GM21723 (cell line): Measurements from ENCODE around the gene AGFG2.

ENCODE experiments used
- ATAC-seq: cut with Tn5 transposase; IDR thresholded peaks from one replicate; pipeline ENCODE4 v1.9.1; 2021; ENCODE audit warnings: mild to moderate bottlenecking, moderate library complexity; ENCODE audit not compliant: unreplicated experiment

AGFG2 gene

GRCh38 chr7:100606313-100606712 is 67.3 kb downstream of the AGFG2 start:
- ATAC-seq = no peak

DNA sequence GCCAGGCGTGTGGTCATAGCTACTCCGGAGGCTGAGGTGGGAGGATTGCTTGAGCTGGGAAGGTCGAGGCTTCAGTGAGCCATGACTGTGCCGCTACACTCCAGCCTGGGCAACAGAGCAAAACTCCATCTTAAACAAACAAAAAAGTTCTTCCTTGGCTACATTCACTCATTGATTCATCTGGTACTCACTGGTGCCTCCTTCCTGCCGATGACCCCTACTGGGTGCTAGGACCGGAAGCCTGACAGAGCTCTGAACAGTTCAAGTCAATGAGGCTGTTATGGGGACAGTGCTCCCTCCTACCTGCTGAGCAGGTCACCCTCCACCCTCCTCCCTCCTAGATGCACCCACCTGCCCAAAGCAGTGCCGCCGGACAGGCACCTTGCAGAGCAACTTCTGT is 68.1 kb downstream of the AGFG2 start:
- no peak for ATAC-seq

DNA sequence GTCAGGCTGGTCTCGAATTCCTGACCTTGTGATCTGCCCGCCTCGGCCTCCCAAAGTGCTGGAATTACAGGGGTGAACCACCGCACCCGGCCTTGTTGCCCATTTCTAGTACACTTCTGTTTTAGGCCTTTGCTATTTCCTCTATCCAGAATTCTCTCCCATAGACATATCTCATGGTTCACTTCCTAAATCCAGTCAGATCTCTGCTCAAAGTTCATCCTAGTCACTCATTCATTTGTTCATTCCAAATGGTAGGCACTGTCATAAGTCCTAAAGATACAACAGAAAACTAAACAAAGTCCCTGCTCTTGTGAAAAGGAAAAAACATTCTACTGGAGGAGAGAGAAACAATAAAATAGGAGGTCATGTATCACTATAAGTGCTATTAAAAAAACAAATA is 71.0 kb downstream of the AGFG2 start:
- ATAC-seq = no peak

- ATAC-seq = peak; percentile 90
Measured at GRCh38 chr7:100611983-100612729, 73.2 kb downstream of the AGFG2 start, which contains the start of gene MOSPD3. TSS of gene MOSPD3 (plus strand) at chr7:100612540. CDS start at chr7:100612792, 252 bp downstream.

- peak; percentile 19 for ATAC-seq
Measured at GRCh38 chr7:100612730-100613390, 73.9 kb downstream of the AGFG2 start.

GRCh38 chr7:100613412-100614175 is 74.6 kb downstream of the AGFG2 start:
- ATAC-seq = no peak

DNA sequence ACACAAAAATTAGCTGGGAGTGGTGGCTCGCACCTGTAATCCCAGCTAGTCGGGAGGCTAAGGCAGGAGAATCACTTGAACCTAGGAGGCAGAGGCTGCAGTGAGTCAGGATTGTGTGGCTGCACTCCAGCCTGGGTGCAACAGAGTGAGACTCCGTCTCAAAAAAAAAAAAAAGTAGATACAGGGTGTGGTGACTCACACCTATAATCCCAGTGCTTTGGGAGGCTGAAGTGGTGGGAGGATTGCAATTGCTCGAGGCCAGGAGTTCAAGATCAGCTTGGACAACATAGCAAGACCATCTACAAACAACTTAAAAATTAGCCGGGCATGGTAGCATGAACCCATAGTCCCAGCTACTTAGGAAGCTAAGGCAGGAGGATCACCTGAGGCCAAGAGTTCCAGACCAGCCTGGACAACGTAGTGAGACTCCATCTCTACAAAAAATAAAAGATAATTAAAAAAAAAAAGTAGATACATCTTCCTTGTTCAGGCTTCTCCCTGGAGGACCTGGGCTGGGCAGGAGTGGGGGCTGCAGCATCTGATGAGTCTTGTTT is 75.4 kb downstream of the AGFG2 start:
- ATAC-seq = no peak
